ENCODE data around the gene CWC15. TPM values are rescaled to one million over a fixed set of nuclear protein-coding genes. Genes with fewer than 3 reads are reported as not detected.

CWC15 gene
- total and polyA plus RNA-seq, 2 of the 13 experiments (the other 11 are each of a cell fraction or from before 2014, with no cell fraction given): 27.6 to 61.2 TPM

- Histone ChIP-seq H3K9me3 (ENCODE audit: low read length) (no peaks in the 10 kb centered on the region), H4K20me1 (ENCODE audit: insufficient read depth, low read length) (no peaks in the 10 kb centered on the region), H3K9ac (ENCODE audit: insufficient read depth, low read depth, low read length) (no peak overlapping the region), H2AFZ (ENCODE audit: low read length) (no peak overlapping the region), H3K4me1 (ENCODE audit: insufficient read depth, low read length) (peaks cover 8% of the 10 kb centered on the region), H3K79me2 (ENCODE audit: insufficient read depth, low read length) (no peaks in the 10 kb centered on the region), H3K27ac (ENCODE audit: extremely low read length, insufficient read depth, low read length) (no peak overlapping the region), H3K4me2 (ENCODE audit: low read depth, low read length) (no peak overlapping the region), H3K36me3 (replicated peaks in 1 of 2; ENCODE audit: control insufficient read depth in 1 of 2, insufficient read depth in 2 of 2, low read length in 2 of 2) (no peaks in the 10 kb centered on the region), H3K4me3 (replicated peaks in 1 of 3; ENCODE audit: insufficient read depth in 1 of 3, low read depth in 2 of 3, low read length in 3 of 3) (no peak overlapping the region), H3K27me3 (ENCODE audit: control insufficient read depth in 1 of 2, insufficient read depth in 2 of 2, low read length in 2 of 2) (no peaks in the 10 kb centered on the region; a peak in 2 of 5 replicates)
- intact Hi-C loops (cut with micrococcal nuclease; ENCODE audit: unreplicated experiment) (no loop called here), in situ Hi-C loops (cut with HindIII; ENCODE audit: extremely low pct_ligation_motif_present, low pct_unique_long_range_greater_than_20kb) (no loop called here)
- 13% methylated on average over 5 of the region's 5 CpGs for WGBS (ENCODE audit: low lambda C conversion rate)
- TF ChIP-seq DPF2 (CRISPR knock-in tag; IDR thresholded peaks at IDR 0.05; ENCODE audit: borderline replicate concordance, low read depth) (no peak), KLF13 (CRISPR knock-in tag; IDR thresholded peaks at IDR 0.05) (no peak), ZNF619 (CRISPR knock-in tag; IDR thresholded peaks at IDR 0.05) (no peak), SP140L (CRISPR knock-in tag; IDR thresholded peaks at IDR 0.05; ENCODE audit: borderline replicate concordance) (no peak), ELK4 (CRISPR knock-in tag; IDR thresholded peaks at IDR 0.05; ENCODE audit: borderline replicate concordance) (no peak), ZNF354B (CRISPR knock-in tag; IDR thresholded peaks at IDR 0.05) (no peak), ZNF510 (CRISPR knock-in tag; IDR thresholded peaks at IDR 0.05; ENCODE audit: low read depth) (no peak), PLRG1 (conservative IDR thresholded peaks at IDR 0.05) (no peak), ARID3A (IDR thresholded peaks at IDR 0.05; ENCODE audit: low read depth, low read length) (no peak), ZSCAN29 (CRISPR knock-in tag; conservative IDR thresholded peaks at IDR 0.05) (no peak), IKZF1 (IDR thresholded peaks at IDR 0.05) (no peak), ONECUT2 (CRISPR knock-in tag; IDR thresholded peaks at IDR 0.05) (no peak), ZFP91 (CRISPR knock-in tag; IDR thresholded peaks at IDR 0.05; ENCODE audit: borderline replicate concordance) (no peak), ZBTB25 (CRISPR knock-in tag; IDR thresholded peaks at IDR 0.05) (no peak), HOXD1 (CRISPR knock-in tag; IDR thresholded peaks at IDR 0.05) (no peak), ZNF235 (CRISPR knock-in tag; IDR thresholded peaks at IDR 0.05; ENCODE audit: borderline replicate concordance) (no peak)
- CTCF ChIA-PET (ENCODE audit: low intra/inter-chr PET ratio, low total read pairs): no interaction called here
- DNase-seq (ENCODE audit: low spot score) (no peak), FAIRE-seq (no peak), ATAC-seq (no peak)
- POLR2A ChIA-PET: no interaction called here
- no TSS peak for BruUV-seq (replicated peaks)
These were observed 50.9 kb downstream of the CWC15 start for GRCh38 chr11:94922321-94923003.
